HEK293 (cell line): ENCODE measurements around the gene HMGXB3.

ENCODE experiments used
- CTCF ChIA-PET: fragments of 350-600 bp; formaldehyde crosslinking; extraction: SDS; loops from one replicate; lab custom pipeline; 2021; ENCODE audit warnings: antibody characterized with exemption; lab: Yijun Ruan, JAX
- POLR2A ChIA-PET: fragments of 300-600 bp; formaldehyde crosslinking; extraction: SDS; loops from one replicate; lab custom pipeline; 2020; ENCODE audit warnings: antibody characterized with exemption, inconsistent platforms; lab: Yijun Ruan, JAX
- H3K27ac ChIP-seq: fragments of 200-500 bp; sonication (Bioruptor generic); 2 replicates; pipeline ENCODE4 v1.5.1; 2014; ENCODE audit warnings: low read depth, low read length, control low read depth, inconsistent platforms; ENCODE audit errors: extremely low read depth
- H3K36me3 ChIP-seq, 2 experiments: fragments of 200-500 bp in 1 of 2; sonication (Bioruptor generic) in 1 of 2; 1 replicate in 1 of 2; 2 replicates in 1 of 2; pipeline ENCODE4 v1.5.1; 2014 to 2017; ENCODE audit warnings: inconsistent platforms in 2 of 2, low read length in 2 of 2; ENCODE audit not compliant: control insufficient read depth in 2 of 2, insufficient read depth in 1 of 2
- H3K4me1 ChIP-seq: fragments of 200-500 bp; sonication (Bioruptor generic); 2 replicates; pipeline ENCODE4 v1.5.1; 2014; ENCODE audit warnings: mild to moderate bottlenecking, low read length, inconsistent platforms; ENCODE audit not compliant: control insufficient read depth, insufficient read depth
- H3K4me3 ChIP-seq: 2 replicates; pipeline ENCODE4 v1.5.1; 2011; ENCODE audit warnings: low read depth, mild to moderate bottlenecking, control low read depth, low read length, moderate library complexity
- H3K9me3 ChIP-seq: fragments of 200-500 bp; sonication (Bioruptor generic); 2 replicates; pipeline ENCODE4 v1.5.1; 2014; ENCODE audit warnings: low read depth, low read length, inconsistent platforms; ENCODE audit not compliant: control insufficient read depth, insufficient read depth
- EGR2 ChIP-seq: fragments of 450-650 bp; formaldehyde crosslinking; IDR thresholded peaks from 2 replicates; pipeline ENCODE4 v1.5.1; 2016; ENCODE audit warnings: low read depth, missing biosample characterization, missing genetic modification characterization
- GLI4 ChIP-seq: fragments of 450-650 bp; formaldehyde crosslinking; IDR thresholded peaks from 2 replicates; pipeline ENCODE4 v1.5.1; 2016; ENCODE audit warnings: missing biosample characterization, missing genetic modification characterization
- HOXA7 ChIP-seq: sonication (generic); formaldehyde crosslinking; IDR thresholded peaks from 2 replicates; pipeline ENCODE4 v1.8.1; 2022; ENCODE audit warnings: missing genetic modification reagents, borderline replicate concordance
- KLF1 ChIP-seq: fragments of 450-650 bp; formaldehyde crosslinking; IDR thresholded peaks from 2 replicates; pipeline ENCODE4 v1.5.1; 2016; ENCODE audit warnings: missing biosample characterization, missing genetic modification characterization
- KLF16 ChIP-seq: fragments of 450-650 bp; formaldehyde crosslinking; IDR thresholded peaks from 2 replicates; pipeline ENCODE4 v1.5.1; 2017; ENCODE audit warnings: missing biosample characterization, missing genetic modification characterization
- SCRT1 ChIP-seq: fragments of 450-650 bp; formaldehyde crosslinking; IDR thresholded peaks from 2 replicates; pipeline ENCODE4 v1.5.1; 2016; ENCODE audit warnings: missing biosample characterization, missing genetic modification characterization, borderline replicate concordance
- SETDB1 ChIP-seq: IDR thresholded peaks from one replicate; pipeline ENCODE4 v1.6.1; 2017; ENCODE audit warnings: mild to moderate bottlenecking, low read length, moderate library complexity, mixed read lengths; ENCODE audit not compliant: insufficient read length
- TRIM28 ChIP-seq: IDR thresholded peaks from 2 replicates; pipeline ENCODE4 v1.6.1; 2011; ENCODE audit warnings: low read length, control low read depth, borderline replicate concordance
- ZFHX2 ChIP-seq: fragments of 450-650 bp; formaldehyde crosslinking; conservative IDR thresholded peaks from 2 replicates; pipeline ENCODE4 v1.5.1; 2016; ENCODE audit warnings: missing biosample characterization, missing genetic modification characterization
- ZFP37 ChIP-seq: fragments of 450-650 bp; formaldehyde crosslinking; IDR thresholded peaks from 2 replicates; pipeline ENCODE4 v1.5.1; 2016; ENCODE audit warnings: missing biosample characterization, missing genetic modification characterization
- ZIC2 ChIP-seq: fragments of 450-650 bp; formaldehyde crosslinking; IDR thresholded peaks from 2 replicates; pipeline ENCODE4 v1.5.1; 2016; ENCODE audit warnings: missing biosample characterization, missing genetic modification characterization
- ZNF157 ChIP-seq: fragments of 450-650 bp; formaldehyde crosslinking; IDR thresholded peaks from 2 replicates; pipeline ENCODE4 v1.5.1; 2016; ENCODE audit warnings: missing biosample characterization, missing genetic modification characterization
- ZNF169 ChIP-seq: fragments of 450-650 bp; formaldehyde crosslinking; IDR thresholded peaks from 2 replicates; pipeline ENCODE4 v1.5.1; 2016; ENCODE audit warnings: missing biosample characterization, missing genetic modification characterization
- ZNF184 ChIP-seq: fragments of 450-650 bp; IDR thresholded peaks from 2 replicates; pipeline ENCODE4 v1.5.1; 2018; ENCODE audit warnings: missing biosample characterization, mild to moderate bottlenecking, missing genetic modification characterization
- ZNF2 ChIP-seq: fragments of 450-650 bp; formaldehyde crosslinking; IDR thresholded peaks from 2 replicates; pipeline ENCODE4 v1.5.1; 2016; ENCODE audit warnings: missing biosample characterization, missing genetic modification characterization
- ZNF274 ChIP-seq, 2 experiments: fragments of 200-500 bp in 1 of 2; fragments of 450-650 bp in 1 of 2; sonication (Bioruptor generic) in 1 of 2; formaldehyde crosslinking in 1 of 2; IDR thresholded peaks; 2 replicates each; pipeline versions ENCODE4 v1.5.1 to v1.6.1; 2014 to 2016; ENCODE audit warnings: borderline replicate concordance in 1 of 2, inconsistent platforms in 1 of 2, low read length in 1 of 2, missing biosample characterization in 1 of 2, missing genetic modification characterization in 1 of 2
- ZNF292 ChIP-seq: fragments of 450-650 bp; formaldehyde crosslinking; IDR thresholded peaks from 2 replicates; pipeline ENCODE4 v1.5.1; 2016; ENCODE audit warnings: low read depth, missing biosample characterization, missing genetic modification characterization, borderline replicate concordance
- ZNF311 ChIP-seq: fragments of 450-650 bp; formaldehyde crosslinking; IDR thresholded peaks from 2 replicates; pipeline ENCODE4 v1.5.1; 2017; ENCODE audit warnings: missing biosample characterization, missing genetic modification characterization, borderline replicate concordance
- ZNF354C ChIP-seq: fragments of 450-650 bp; formaldehyde crosslinking; IDR thresholded peaks from 2 replicates; pipeline ENCODE4 v1.5.1; 2016; ENCODE audit warnings: missing biosample characterization, missing genetic modification characterization, low read depth, borderline replicate concordance
- ZNF366 ChIP-seq: fragments of 450-650 bp; formaldehyde crosslinking; conservative IDR thresholded peaks from 2 replicates; pipeline ENCODE4 v1.5.1; 2016; ENCODE audit warnings: missing biosample characterization, missing genetic modification characterization
- ZNF391 ChIP-seq: fragments of 450-650 bp; formaldehyde crosslinking; IDR thresholded peaks from 2 replicates; pipeline ENCODE4 v1.5.1; 2016; ENCODE audit warnings: low read depth, missing biosample characterization, missing genetic modification characterization, borderline replicate concordance
- ZNF394 ChIP-seq: fragments of 450-650 bp; formaldehyde crosslinking; IDR thresholded peaks from 2 replicates; pipeline ENCODE4 v1.5.1; 2016; ENCODE audit warnings: missing biosample characterization, missing genetic modification characterization, mild to moderate bottlenecking, moderate library complexity, borderline replicate concordance
- ZNF426 ChIP-seq: fragments of 450-650 bp; formaldehyde crosslinking; IDR thresholded peaks from 2 replicates; pipeline ENCODE4 v1.5.1; 2017; ENCODE audit warnings: missing biosample characterization, missing genetic modification characterization, mild to moderate bottlenecking, inconsistent platforms, moderate library complexity
- ZNF449 ChIP-seq: fragments of 450-650 bp; formaldehyde crosslinking; IDR thresholded peaks from 2 replicates; pipeline ENCODE4 v1.5.1; 2017; ENCODE audit warnings: missing biosample characterization, mild to moderate bottlenecking, missing genetic modification characterization, moderate library complexity
- ZNF501 ChIP-seq: fragments of 450-650 bp; formaldehyde crosslinking; IDR thresholded peaks from 2 replicates; pipeline ENCODE4 v1.5.1; 2016; ENCODE audit warnings: missing biosample characterization, missing genetic modification characterization
- ZNF510 ChIP-seq: fragments of 450-650 bp; formaldehyde crosslinking; IDR thresholded peaks from 2 replicates; pipeline ENCODE4 v1.5.1; 2018; ENCODE audit warnings: mild to moderate bottlenecking, missing genetic modification characterization, missing biosample characterization; ENCODE audit not compliant: insufficient replicate concordance
- ZNF521 ChIP-seq: fragments of 450-650 bp; formaldehyde crosslinking; IDR thresholded peaks from 2 replicates; pipeline ENCODE4 v1.5.1; 2017; ENCODE audit warnings: missing biosample characterization, mild to moderate bottlenecking, missing genetic modification characterization
- ZNF558 ChIP-seq: fragments of 450-650 bp; formaldehyde crosslinking; IDR thresholded peaks from 2 replicates; pipeline ENCODE4 v1.5.1; 2016; ENCODE audit warnings: missing biosample characterization, missing genetic modification characterization
- ZNF596 ChIP-seq: fragments of 450-650 bp; IDR thresholded peaks from 2 replicates; pipeline ENCODE4 v1.5.0; 2018; ENCODE audit warnings: missing biosample characterization, mild to moderate bottlenecking, missing genetic modification characterization, moderate library complexity
- ZNF660 ChIP-seq: fragments of 450-650 bp; IDR thresholded peaks from 2 replicates; pipeline ENCODE4 v1.5.1; 2018; ENCODE audit warnings: missing biosample characterization, mild to moderate bottlenecking, missing genetic modification characterization
- ZNF701 ChIP-seq: fragments of 450-650 bp; formaldehyde crosslinking; IDR thresholded peaks from 2 replicates; pipeline ENCODE4 v1.5.1; 2016; ENCODE audit warnings: missing biosample characterization, missing genetic modification characterization
- ZNF747 ChIP-seq: fragments of 450-650 bp; formaldehyde crosslinking; IDR thresholded peaks from 2 replicates; pipeline ENCODE4 v1.5.1; 2016; ENCODE audit warnings: missing biosample characterization, missing genetic modification characterization
- ZNF792 ChIP-seq: fragments of 450-650 bp; formaldehyde crosslinking; IDR thresholded peaks from 2 replicates; pipeline ENCODE4 v1.5.1; 2016; ENCODE audit warnings: missing biosample characterization, missing genetic modification characterization

The HMGXB3 gene

GRCh38 chr5:150081541-150082283 is 81.2 kb downstream of the HMGXB3 start:
- Histone ChIP-seq H3K36me3 (no peaks in the 10 kb centered on the region), H3K27ac (no peak overlapping the region), H3K4me3 (no peak overlapping the region), H3K4me1 (no peaks in the 10 kb centered on the region), H3K9me3 (no peaks in the 10 kb centered on the region)
- TF ChIP-seq ZFHX2: peak; percentile 69
- peak; percentile 55; the same call in 1 of the 2 replicates for TF ChIP-seq EGR2
- no peak for TF ChIP-seq SETDB1
- POLR2A ChIA-PET: no interaction called here
- CTCF ChIA-PET: no interaction called here

DNA sequence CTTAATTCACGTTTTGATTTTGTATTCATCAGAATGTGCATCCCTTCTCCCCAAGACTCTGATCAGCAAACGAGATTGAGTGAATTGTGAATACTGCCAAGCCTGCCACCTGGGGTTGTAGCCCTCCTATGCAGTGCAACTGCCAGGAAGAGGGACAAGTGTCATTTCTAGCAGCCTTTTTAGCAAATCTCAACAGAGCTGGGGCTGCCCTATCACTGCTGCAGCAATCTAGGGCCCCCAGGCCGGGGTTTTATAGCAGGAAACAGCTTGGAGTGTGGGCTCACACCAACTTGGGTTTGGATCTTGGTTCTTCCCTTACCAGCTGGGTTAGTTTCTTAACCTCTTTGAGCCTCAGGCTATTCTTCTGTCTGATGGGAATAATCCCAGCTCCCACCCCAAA is 81.8 kb downstream of the HMGXB3 start:
- H3K9me3 ChIP-seq: no peaks in the 10 kb centered on the region
- CTCF ChIA-PET: no interaction called here
- H3K4me3 ChIP-seq: no peak overlapping the region
- H3K4me1 ChIP-seq: no peaks in the 10 kb centered on the region
- no peaks in the 10 kb centered on the region for H3K36me3 ChIP-seq
- H3K27ac ChIP-seq: no peak overlapping the region
- POLR2A ChIA-PET: no interaction called here
- TF ChIP-seq SCRT1 (tag by site-specific recombination) (no peak), KLF1 (tag by site-specific recombination) (no peak), ZNF501 (tag by site-specific recombination) (no peak), ZNF747 (tag by site-specific recombination) (no peak), ZNF184 (tag by site-specific recombination) (no peak), ZNF366 (no peak), HOXA7 (CRISPR knock-in tag) (no peak), ZNF521 (tag by site-specific recombination) (no peak), ZIC2 (tag by site-specific recombination) (no peak), ZNF157 (tag by site-specific recombination) (no peak), ZNF596 (tag by site-specific recombination) (no peak), ZNF558 (tag by site-specific recombination) (no peak), ZNF311 (tag by site-specific recombination) (no peak), ZNF292 (tag by site-specific recombination) (no peak), ZNF354C (no peak), ZNF510 (no peak), ZNF391 (tag by site-specific recombination) (no peak), ZNF2 (tag by site-specific recombination) (no peak), ZNF701 (tag by site-specific recombination) (no peak), ZNF449 (tag by site-specific recombination) (no peak)

DNA sequence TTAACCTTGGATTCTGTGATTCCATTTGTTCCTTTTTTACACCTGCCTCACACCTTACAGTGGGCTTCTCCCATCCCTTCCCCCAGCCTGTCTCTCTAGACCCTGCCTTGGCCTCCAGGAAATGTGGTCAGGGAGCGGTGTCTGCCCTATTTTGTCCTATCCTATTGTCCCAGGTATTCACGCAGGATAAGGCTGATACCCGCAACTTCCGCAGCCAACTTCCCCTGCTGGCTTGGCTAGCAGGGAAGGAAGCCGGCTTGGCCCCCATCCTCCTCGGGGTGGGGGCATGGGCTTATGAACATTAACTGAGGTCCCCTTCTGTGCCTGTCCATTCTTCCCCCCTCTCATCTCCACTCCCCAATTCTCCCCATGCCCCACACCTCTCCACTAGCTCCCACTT is 82.3 kb downstream of the HMGXB3 start:
- Histone ChIP-seq H3K4me3 (no peak overlapping the region), H3K4me1 (no peaks in the 10 kb centered on the region), H3K36me3 (no peaks in the 10 kb centered on the region), H3K27ac (no peak overlapping the region), H3K9me3 (no peaks in the 10 kb centered on the region)
- POLR2A ChIA-PET: no interaction called here
- CTCF ChIA-PET: no interaction called here
- TF ChIP-seq ZNF426 (tag by site-specific recombination): no peak
- no peak for TF ChIP-seq GLI4 (tag by site-specific recombination)
- no peak for TF ChIP-seq ZFP37
- TF ChIP-seq ZNF394 (tag by site-specific recombination): no peak
- no peak for TF ChIP-seq ZNF274 (IDR thresholded peaks at IDR 0.05; ENCODE audit: low read length)
- TF ChIP-seq ZNF274 (tag by site-specific recombination; IDR thresholded peaks at IDR 0.05; ENCODE audit: borderline replicate concordance): no peak
- TF ChIP-seq ZNF792: no peak
- no peak for TF ChIP-seq ZFHX2
- TF ChIP-seq ZNF169 (tag by site-specific recombination): no peak
- no peak for TF ChIP-seq KLF16 (tag by site-specific recombination)
- TF ChIP-seq SCRT1 (tag by site-specific recombination): no peak
- TF ChIP-seq TRIM28: no peak
- no peak for TF ChIP-seq ZNF660 (tag by site-specific recombination)
